ENCODE measurements around the gene EPC2.
"Not testable (repeated sequence)": the region's sequence is repeated elsewhere in the genome, so short reads cannot be mapped to it uniquely, and the experiment has no call there.

EPC2 gene

GRCh38 chr2:148789059-148789458 lies 144.5 kb downstream of the EPC2 start:
- no peak overlapping the region for H3K4me3 ChIP-seq (ENCODE audit: low read depth in 1 of 2, low read length in 2 of 2)
- H3K27me3 ChIP-seq (ENCODE audit: control insufficient read depth in 1 of 2, insufficient read depth in 2 of 2, low read length in 2 of 2) = no peaks in the 10 kb centered on the region
- H3K4me1 ChIP-seq (ENCODE audit: control insufficient read depth in 1 of 2, insufficient read depth in 2 of 2, low read length in 2 of 2) = no peaks in the 10 kb centered on the region
- peaks cover 15 to 31% of the 10 kb centered on the region in 2 donors for H3K36me3 ChIP-seq (ENCODE audit: control insufficient read depth in 1 of 2, insufficient read depth in 2 of 2, low read length in 2 of 2)
- no peaks in the 10 kb centered on the region for H3K9me3 ChIP-seq (ENCODE audit: control insufficient read depth in 1 of 2, low read length in 2 of 2)
- no peak overlapping the region for H3K9ac ChIP-seq (ENCODE audit: low read depth in 1 of 2, low read length in 2 of 2)
- no peak overlapping the region for H3K27ac ChIP-seq (ENCODE audit: low read depth, low read length)

- H3K9ac ChIP-seq (ENCODE audit: low read depth in 1 of 2, low read length in 2 of 2); H3K4me1 ChIP-seq (ENCODE audit: control insufficient read depth in 1 of 2, insufficient read depth in 2 of 2, low read length in 2 of 2); H3K4me3 ChIP-seq (ENCODE audit: low read depth in 1 of 2, low read length in 2 of 2): not testable (repeated sequence)
These were observed 145.6 kb downstream of the EPC2 start for GRCh38 chr2:148790172-148790571.

GRCh38 chr2:148794558-148794957 lies 150.0 kb downstream of the EPC2 start:
- no peaks in the 10 kb centered on the region for H3K9me3 ChIP-seq (ENCODE audit: control insufficient read depth in 1 of 2, low read length in 2 of 2)
- H3K36me3 ChIP-seq (ENCODE audit: control insufficient read depth in 1 of 2, insufficient read depth in 2 of 2, low read length in 2 of 2) = peaks cover 0 to 3% of the 10 kb centered on the region in 2 donors
- H3K9ac ChIP-seq (ENCODE audit: low read depth in 1 of 2, low read length in 2 of 2) = no peak overlapping the region
- H3K27me3 ChIP-seq (ENCODE audit: control insufficient read depth in 1 of 2, insufficient read depth in 2 of 2, low read length in 2 of 2) = no peaks in the 10 kb centered on the region
- H3K4me3 ChIP-seq (ENCODE audit: low read depth in 1 of 2, low read length in 2 of 2) = no peak overlapping the region
- H3K27ac ChIP-seq (ENCODE audit: low read depth, low read length) = no peak overlapping the region
- H3K4me1 ChIP-seq (ENCODE audit: control insufficient read depth in 1 of 2, insufficient read depth in 2 of 2, low read length in 2 of 2) = no peaks in the 10 kb centered on the region

More at GRCh38 chr2:148790172-148790571, 145.6 kb downstream of the EPC2 start:
- not testable (repeated sequence) for H3K9me3 ChIP-seq (ENCODE audit: control insufficient read depth in 1 of 2, low read length in 2 of 2); H3K27me3 ChIP-seq (ENCODE audit: control insufficient read depth in 1 of 2, insufficient read depth in 2 of 2, low read length in 2 of 2); H3K27ac ChIP-seq (ENCODE audit: low read depth, low read length)
- H3K36me3 ChIP-seq (ENCODE audit: control insufficient read depth in 1 of 2, insufficient read depth in 2 of 2, low read length in 2 of 2) = peaks cover 6 to 20% of the 10 kb centered on the region in 2 donors

GRCh38 chr2:148796735-148797512 lies 152.4 kb downstream of the EPC2 start:
- no peak overlapping the region for H3K4me3 ChIP-seq (ENCODE audit: low read depth in 1 of 2, low read length in 2 of 2)
- no peaks in the 10 kb centered on the region for H3K4me1 ChIP-seq (ENCODE audit: control insufficient read depth in 1 of 2, insufficient read depth in 2 of 2, low read length in 2 of 2)

GRCh38 chr2:148802448-148803220 lies 158.1 kb downstream of the EPC2 start:
- no peak overlapping the region for H3K9ac ChIP-seq (ENCODE audit: low read depth in 1 of 2, low read length in 2 of 2)
- no peak overlapping the region for H3K27ac ChIP-seq (ENCODE audit: low read depth, low read length)
- no peaks in the 10 kb centered on the region for H3K9me3 ChIP-seq (ENCODE audit: control insufficient read depth in 1 of 2, low read length in 2 of 2)
- H3K36me3 ChIP-seq (ENCODE audit: control insufficient read depth in 1 of 2, insufficient read depth in 2 of 2, low read length in 2 of 2) = no peaks in the 10 kb centered on the region
- H3K4me1 ChIP-seq (ENCODE audit: control insufficient read depth in 1 of 2, insufficient read depth in 2 of 2, low read length in 2 of 2) = no peaks in the 10 kb centered on the region
- H3K27me3 ChIP-seq (ENCODE audit: control insufficient read depth in 1 of 2, insufficient read depth in 2 of 2, low read length in 2 of 2) = no peaks in the 10 kb centered on the region
- no peak overlapping the region for H3K4me3 ChIP-seq (ENCODE audit: low read depth in 1 of 2, low read length in 2 of 2)

More at GRCh38 chr2:148796735-148797512, 152.4 kb downstream of the EPC2 start:
- H3K9me3 ChIP-seq (ENCODE audit: control insufficient read depth in 1 of 2, low read length in 2 of 2) = no peaks in the 10 kb centered on the region
- H3K27me3 ChIP-seq (ENCODE audit: control insufficient read depth in 1 of 2, insufficient read depth in 2 of 2, low read length in 2 of 2) = no peaks in the 10 kb centered on the region
- H3K36me3 ChIP-seq (ENCODE audit: control insufficient read depth in 1 of 2, insufficient read depth in 2 of 2, low read length in 2 of 2) = no peaks in the 10 kb centered on the region
- no peak overlapping the region for H3K27ac ChIP-seq (ENCODE audit: low read depth, low read length)
- no peak overlapping the region for H3K9ac ChIP-seq (ENCODE audit: low read depth in 1 of 2, low read length in 2 of 2)

- H3K27ac ChIP-seq (ENCODE audit: low read depth, low read length) = no peak overlapping the region
- H3K9me3 ChIP-seq (ENCODE audit: control insufficient read depth in 1 of 2, low read length in 2 of 2) = no peaks in the 10 kb centered on the region
- H3K27me3 ChIP-seq (ENCODE audit: control insufficient read depth in 1 of 2, insufficient read depth in 2 of 2, low read length in 2 of 2) = no peaks in the 10 kb centered on the region
- no peak overlapping the region for H3K4me3 ChIP-seq (ENCODE audit: low read depth in 1 of 2, low read length in 2 of 2)
- no peak overlapping the region for H3K9ac ChIP-seq (ENCODE audit: low read depth in 1 of 2, low read length in 2 of 2)
- H3K4me1 ChIP-seq (ENCODE audit: control insufficient read depth in 1 of 2, insufficient read depth in 2 of 2, low read length in 2 of 2) = peaks cover 0 to 5% of the 10 kb centered on the region in 2 donors
- H3K36me3 ChIP-seq (ENCODE audit: control insufficient read depth in 1 of 2, insufficient read depth in 2 of 2, low read length in 2 of 2) = no peaks in the 10 kb centered on the region
These were observed 165.5 kb downstream of the EPC2 start for GRCh38 chr2:148810081-148810480.

- no peak overlapping the region for H3K27ac ChIP-seq (ENCODE audit: low read depth, low read length)
- peaks cover 0 to 6% of the 10 kb centered on the region in 2 donors for H3K27me3 ChIP-seq (ENCODE audit: control insufficient read depth in 1 of 2, insufficient read depth in 2 of 2, low read length in 2 of 2)
- no peaks in the 10 kb centered on the region for H3K9me3 ChIP-seq (ENCODE audit: control insufficient read depth in 1 of 2, low read length in 2 of 2)
- H3K4me1 ChIP-seq (ENCODE audit: control insufficient read depth in 1 of 2, insufficient read depth in 2 of 2, low read length in 2 of 2) = peaks cover 0 to 5% of the 10 kb centered on the region in 2 donors
- H3K36me3 ChIP-seq (ENCODE audit: control insufficient read depth in 1 of 2, insufficient read depth in 2 of 2, low read length in 2 of 2) = no peaks in the 10 kb centered on the region
- H3K4me3 ChIP-seq (ENCODE audit: low read depth in 1 of 2, low read length in 2 of 2) = no peak overlapping the region
- no peak overlapping the region for H3K9ac ChIP-seq (ENCODE audit: low read depth in 1 of 2, low read length in 2 of 2)
These were observed 167.8 kb downstream of the EPC2 start for GRCh38 chr2:148812306-148812705.

- no peak overlapping the region for H3K9ac ChIP-seq (ENCODE audit: low read depth in 1 of 2, low read length in 2 of 2)
- peaks cover 0 to 5% of the 10 kb centered on the region in 2 donors for H3K4me1 ChIP-seq (ENCODE audit: control insufficient read depth in 1 of 2, insufficient read depth in 2 of 2, low read length in 2 of 2)
- H3K27me3 ChIP-seq (ENCODE audit: control insufficient read depth in 1 of 2, insufficient read depth in 2 of 2, low read length in 2 of 2) = peaks cover 0 to 8% of the 10 kb centered on the region in 2 donors
- no peaks in the 10 kb centered on the region for H3K36me3 ChIP-seq (ENCODE audit: control insufficient read depth in 1 of 2, insufficient read depth in 2 of 2, low read length in 2 of 2)
- no peak overlapping the region for H3K4me3 ChIP-seq (ENCODE audit: low read depth in 1 of 2, low read length in 2 of 2)
- no peaks in the 10 kb centered on the region for H3K9me3 ChIP-seq (ENCODE audit: control insufficient read depth in 1 of 2, low read length in 2 of 2)
- no peak overlapping the region for H3K27ac ChIP-seq (ENCODE audit: low read depth, low read length)
These were observed 169.1 kb downstream of the EPC2 start for GRCh38 chr2:148813603-148814065.

- H3K4me1 ChIP-seq (ENCODE audit: control insufficient read depth in 1 of 2, insufficient read depth in 2 of 2, low read length in 2 of 2) = peaks cover 0 to 5% of the 10 kb centered on the region in 2 donors
- no peak overlapping the region for H3K9ac ChIP-seq (ENCODE audit: low read depth in 1 of 2, low read length in 2 of 2)
- H3K27me3 ChIP-seq (ENCODE audit: control insufficient read depth in 1 of 2, insufficient read depth in 2 of 2, low read length in 2 of 2) = peaks cover 0 to 8% of the 10 kb centered on the region in 2 donors
- H3K27ac ChIP-seq (ENCODE audit: low read depth, low read length) = no peak overlapping the region
- no peaks in the 10 kb centered on the region for H3K36me3 ChIP-seq (ENCODE audit: control insufficient read depth in 1 of 2, insufficient read depth in 2 of 2, low read length in 2 of 2)
- peak overlapping the region in 1 of 2 donors; percentile 26 for H3K4me3 ChIP-seq (ENCODE audit: low read depth in 1 of 2, low read length in 2 of 2)
- no peaks in the 10 kb centered on the region for H3K9me3 ChIP-seq (ENCODE audit: control insufficient read depth in 1 of 2, low read length in 2 of 2)
These were observed 169.8 kb downstream of the EPC2 start for GRCh38 chr2:148814143-148814859.

All from duodenal mucosa (tissue), 2 donors.